NCI-H2107 treated with DMSO at 0.1 percent for 48 hours (cell line): ENCODE measurements around the gene BTN3A1.
"Not testable (repeated sequence)": the region's sequence is repeated elsewhere in the genome, so short reads cannot be mapped to it uniquely, and the experiment has no call there.

Source experiments
- DNase-seq: peaks from one replicate; lab custom pipeline; 2025; ENCODE audit not compliant: unreplicated experiment; lab: John Stamatoyannopoulos, UW

BTN3A1 gene

DNA sequence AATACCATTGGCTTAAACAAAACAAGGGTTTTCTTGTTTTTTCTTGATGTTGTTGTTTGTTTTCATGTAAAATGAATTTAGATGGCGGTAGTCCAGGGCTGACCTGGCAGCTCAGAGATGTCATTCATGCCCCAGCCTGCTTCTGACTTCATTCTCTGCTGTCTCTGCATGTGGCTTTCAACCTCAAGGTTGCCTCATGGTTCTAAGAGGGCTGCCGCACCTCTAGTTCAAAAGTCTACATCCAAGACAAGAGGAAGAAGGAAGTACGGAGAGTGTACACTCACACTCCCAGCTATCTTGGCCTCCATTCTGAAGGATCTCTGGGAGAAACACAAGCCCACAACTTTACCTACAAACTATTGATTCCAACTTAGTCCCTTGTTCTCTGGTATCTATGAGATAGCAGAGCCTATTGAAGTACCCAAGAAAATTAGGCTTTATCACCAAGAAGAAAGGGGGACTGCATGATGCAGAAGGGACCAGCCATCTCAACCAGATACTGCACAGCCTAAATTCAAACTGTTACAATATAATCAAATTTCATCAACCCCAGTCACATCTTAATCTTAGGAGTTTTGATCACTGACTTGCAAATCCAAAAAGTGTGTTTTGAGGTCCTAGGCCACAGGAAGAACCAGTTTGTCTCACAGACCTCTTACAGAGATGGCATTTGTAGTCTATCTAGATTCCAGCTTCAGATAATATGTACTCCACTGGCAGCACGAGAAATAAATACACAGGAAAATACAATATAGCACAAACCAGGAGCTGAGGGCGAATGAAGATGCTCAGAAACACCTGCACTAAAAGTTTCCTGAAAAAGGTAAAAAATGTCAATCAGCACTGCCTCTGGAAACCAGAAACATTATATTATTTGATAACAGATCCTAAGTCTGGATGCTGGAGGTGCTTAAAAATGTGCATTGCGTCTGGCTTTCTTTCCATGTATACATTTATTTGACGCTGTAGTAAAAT, 37.4 kb downstream of the BTN3A1 start:
- DNase-seq, result no peak

- DNase-seq, result no peak
These were observed 38.9 kb downstream of the BTN3A1 start for GRCh38 chr6:26440977-26441358.

DNA sequence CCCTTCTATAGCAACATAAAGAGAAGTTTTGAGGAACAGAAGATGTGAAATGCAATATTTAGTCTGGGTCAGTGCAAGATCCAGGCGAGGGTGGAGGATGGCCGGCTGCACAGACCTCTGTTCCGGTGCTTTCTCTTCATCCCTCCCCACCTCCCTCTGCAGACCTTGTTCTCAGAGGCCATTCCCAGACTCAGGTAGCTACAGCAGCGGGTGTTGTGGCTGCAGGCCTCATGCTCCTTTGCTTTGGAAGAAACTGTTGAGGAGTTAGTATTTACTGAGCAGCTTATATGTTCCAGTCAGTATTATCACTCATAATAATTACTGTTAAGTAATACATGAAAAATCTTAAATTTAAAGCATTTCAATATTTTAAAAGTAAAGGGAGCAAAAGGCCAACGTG, 39.9 kb downstream of the BTN3A1 start:
- DNase-seq, result no peak

- DNase-seq, result no peak
These were observed 44.0 kb downstream of the BTN3A1 start for GRCh38 chr6:26445934-26446667.

- no peak for DNase-seq
These were observed 45.2 kb downstream of the BTN3A1 start for GRCh38 chr6:26447257-26447656.

DNA sequence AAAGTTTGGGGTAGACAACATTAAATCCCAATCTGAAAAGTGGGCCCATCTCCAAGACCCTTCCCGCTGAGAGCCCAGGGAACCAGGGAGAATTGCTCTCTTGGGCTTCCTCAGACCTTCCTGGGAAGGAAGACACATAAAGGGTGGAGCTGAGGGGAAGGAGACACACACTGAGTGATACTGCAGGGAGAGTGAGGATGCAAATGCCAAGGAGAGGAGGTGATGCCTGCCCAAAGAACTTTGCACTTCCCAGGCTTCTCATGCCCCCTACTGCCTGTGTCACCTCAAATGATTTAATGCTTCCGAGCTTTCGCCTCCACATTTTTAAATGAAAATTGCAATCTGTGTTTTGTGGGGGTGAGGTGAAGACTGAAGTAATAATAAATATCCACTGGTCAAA, 48.2 kb downstream of the BTN3A1 start:
- DNase-seq, result no peak

DNA sequence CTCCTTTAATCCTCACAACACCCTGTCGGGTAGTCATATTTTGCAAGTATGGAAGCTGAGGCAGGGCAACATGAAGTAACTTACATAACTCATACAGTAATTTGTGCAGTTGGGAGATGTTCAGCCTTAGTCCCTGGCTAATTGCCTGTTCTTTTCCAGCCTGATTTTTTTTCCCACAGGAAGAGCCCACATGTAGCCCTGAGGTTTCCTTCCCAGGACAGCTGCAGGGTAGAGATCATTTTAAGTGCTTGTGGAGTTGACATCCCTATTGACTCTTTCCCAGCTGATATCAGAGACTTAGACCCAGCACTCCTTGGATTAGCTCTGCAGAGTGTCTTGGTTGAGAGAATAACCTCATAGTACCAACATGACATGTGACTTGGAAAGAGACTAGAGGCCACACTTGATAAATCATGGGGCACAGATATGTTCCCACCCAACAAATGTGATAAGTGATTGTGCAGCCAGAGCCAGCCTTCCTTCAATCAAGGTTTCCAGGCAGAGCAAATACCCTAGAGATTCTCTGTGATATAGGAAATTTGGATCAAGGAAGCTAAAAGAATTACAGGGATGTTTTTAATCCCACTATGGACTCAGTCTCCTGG, 50.7 kb downstream of the BTN3A1 start:
- no peak for DNase-seq

DNA sequence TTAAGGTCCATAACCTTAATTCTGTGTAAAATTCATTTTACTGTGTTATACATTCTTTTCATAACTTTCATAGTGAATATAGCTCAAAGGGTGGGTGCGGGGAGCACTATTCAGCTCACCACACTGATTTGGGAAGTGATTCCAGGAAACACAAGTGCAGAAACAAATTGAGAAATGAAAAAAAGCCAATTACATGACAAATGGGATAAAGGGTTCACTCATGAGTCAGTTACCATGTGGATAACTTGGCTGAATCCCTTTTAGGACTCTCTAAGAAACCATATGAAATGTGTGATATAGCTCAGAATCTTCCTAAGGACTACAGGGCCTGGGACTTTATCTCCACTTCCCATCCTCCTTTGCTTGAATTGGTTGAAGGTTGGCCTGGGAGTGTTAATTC, 52.6 kb downstream of the BTN3A1 start:
- no peak for DNase-seq

DNA sequence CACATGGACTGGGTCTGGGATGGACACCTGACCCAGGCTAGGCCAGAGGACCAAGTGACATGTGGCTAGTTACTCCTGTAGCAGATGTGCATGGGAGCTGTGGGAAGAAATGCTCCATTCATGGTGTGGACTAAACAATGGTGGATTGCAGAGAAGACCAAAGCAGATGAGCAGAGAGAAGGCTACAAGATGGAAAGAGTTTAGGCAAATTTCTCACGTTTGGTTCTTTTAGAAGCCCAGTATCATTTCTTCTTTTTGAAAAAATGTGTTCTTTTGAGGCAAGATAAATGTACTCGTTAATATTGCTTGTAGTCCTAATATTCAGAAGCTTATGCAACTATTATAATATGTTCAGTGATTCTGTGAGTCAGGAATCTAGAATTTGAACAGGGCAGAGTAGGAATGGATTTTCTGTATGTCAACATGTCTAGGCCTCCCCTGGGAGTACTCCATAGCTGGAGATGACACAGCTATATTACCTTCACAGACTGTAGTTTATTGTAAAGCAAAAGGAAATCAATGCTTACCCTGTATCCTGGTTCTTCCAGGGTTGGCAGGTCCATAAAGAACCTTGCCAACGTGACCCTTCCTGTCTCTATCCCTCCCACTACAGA, 53.4 kb downstream of the BTN3A1 start:
- DNase-seq, result no peak

DNA sequence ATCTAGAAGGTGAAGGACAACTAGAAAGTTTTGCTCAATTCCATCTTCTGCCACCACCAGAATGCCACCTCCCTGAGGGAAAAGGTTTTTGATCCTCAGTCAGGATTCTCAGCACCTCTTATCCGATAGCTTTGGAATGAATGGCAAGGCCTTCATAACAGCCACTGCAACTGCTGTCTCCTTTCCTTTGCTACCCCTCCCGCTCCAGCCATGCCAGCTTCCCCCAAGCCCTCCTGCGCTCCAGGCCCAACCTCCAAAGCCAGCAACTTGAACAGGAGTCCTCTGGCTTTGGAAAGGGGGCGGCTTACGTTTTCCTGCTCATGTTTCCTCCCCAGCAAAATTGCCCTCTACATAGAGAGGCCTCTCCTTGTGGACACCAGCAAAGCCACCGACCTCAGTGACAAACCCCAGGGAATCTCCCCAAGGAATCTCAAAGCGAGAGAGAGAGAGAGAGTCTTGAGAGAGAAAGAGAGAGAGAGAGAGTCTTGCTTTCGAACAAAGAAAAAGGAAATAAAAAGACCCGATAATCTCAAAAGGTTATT, 55.3 kb downstream of the BTN3A1 start:
- no peak for DNase-seq

DNA sequence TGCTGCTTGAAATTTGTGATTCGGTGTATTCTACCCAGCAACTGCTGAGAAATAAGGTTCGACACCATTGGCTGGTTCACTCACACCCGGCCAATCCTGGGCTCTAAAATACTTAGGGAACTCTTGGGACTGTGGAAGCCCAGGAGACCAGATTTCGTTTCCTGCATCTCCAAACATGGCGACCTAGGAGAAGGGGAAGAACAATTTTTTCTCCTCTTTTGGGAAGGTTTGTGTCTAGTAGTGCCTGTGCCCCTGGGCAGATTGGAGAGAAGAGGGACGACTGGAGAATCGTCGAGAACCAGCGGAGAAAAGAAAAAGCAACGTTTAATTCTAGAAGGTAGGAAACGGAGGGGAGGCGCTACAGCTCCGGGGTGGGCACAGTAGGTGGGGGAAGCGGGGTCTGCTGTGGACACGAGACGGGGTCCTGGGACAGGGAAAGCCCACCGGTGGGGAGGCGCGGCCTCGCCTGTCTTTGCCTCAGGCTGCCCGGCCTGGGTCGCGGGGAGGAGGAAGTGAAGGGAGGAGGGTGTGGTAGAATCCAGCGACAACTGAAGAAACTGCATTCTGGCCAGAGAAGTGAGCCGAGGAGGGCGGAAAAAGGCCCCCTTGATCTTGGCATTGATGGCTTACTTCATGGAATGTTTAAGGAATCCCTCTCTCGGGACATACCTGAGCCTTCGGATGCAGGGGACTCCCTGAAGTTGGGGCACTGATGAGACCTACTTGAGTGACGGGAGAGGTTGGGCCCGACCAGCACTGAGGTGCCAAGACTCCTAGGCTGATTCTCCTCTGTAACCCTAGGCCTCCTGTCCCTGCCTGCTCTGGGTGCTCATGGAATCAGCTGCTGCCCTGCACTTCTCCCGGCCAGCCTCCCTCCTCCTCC, 56.0 kb downstream of the BTN3A1 start, which contains the start of gene BTN2A1:
BTN2A1 (plus strand) TSS at position 150 of the 883 bp plus-strand sequence; CDS start at position 832, 682 bp downstream.
- DNase-seq, result peak; percentile 55

DNA sequence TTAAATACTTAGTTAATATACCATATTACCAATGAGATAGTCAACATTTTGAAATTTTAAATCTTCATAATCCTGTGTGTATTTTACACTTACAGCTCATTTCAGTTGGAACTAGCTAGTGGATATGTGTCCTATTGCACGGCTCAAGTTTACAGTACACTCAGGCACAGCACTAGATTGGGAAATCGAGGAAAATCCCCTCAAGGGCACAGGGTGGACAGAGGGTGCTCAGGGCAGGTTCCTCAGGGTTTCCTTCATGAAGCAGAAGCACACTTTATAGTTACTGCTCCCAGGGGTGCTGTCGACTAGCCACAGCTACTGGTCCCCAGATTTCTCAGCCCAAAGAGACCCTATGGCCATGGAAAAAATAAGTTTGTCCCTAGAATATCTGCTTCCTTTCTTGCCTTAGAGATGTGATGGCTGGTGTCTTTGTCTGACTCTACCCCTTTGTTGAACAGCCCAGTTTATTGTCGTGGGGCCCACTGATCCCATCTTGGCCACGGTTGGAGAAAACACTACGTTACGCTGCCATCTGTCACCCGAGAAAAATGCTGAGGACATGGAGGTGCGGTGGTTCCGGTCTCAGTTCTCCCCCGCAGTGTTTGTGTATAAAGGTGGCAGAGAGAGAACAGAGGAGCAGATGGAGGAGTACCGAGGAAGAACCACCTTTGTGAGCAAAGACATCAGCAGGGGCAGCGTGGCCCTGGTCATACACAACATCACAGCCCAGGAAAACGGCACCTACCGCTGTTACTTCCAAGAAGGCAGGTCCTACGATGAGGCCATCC, 57.1 kb downstream of the BTN3A1 start:
- DNase-seq, result no peak

DNA sequence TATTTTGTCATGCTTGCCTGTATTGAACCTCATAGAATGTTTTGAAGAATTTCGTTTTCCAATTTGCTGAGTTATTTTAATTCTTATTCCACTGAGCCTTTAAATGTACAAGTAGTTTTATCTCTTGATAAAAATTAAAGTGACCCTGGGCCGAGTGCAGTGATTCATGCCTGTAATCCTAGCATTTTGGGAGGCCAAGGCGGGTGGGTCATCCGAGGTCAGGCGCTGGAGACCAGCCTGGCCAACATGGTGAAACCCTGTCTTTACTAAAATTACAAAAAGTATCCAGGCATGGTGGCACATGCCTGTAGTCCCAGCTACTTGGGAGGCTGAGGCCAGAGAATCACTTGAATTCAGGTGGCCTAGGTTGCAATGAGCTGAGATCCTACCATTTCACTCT, 59.3 kb downstream of the BTN3A1 start:
- DNase-seq, result not testable (repeated sequence)

- no peak for DNase-seq
These were observed 61.9 kb downstream of the BTN3A1 start for GRCh38 chr6:26464014-26464413.

DNA sequence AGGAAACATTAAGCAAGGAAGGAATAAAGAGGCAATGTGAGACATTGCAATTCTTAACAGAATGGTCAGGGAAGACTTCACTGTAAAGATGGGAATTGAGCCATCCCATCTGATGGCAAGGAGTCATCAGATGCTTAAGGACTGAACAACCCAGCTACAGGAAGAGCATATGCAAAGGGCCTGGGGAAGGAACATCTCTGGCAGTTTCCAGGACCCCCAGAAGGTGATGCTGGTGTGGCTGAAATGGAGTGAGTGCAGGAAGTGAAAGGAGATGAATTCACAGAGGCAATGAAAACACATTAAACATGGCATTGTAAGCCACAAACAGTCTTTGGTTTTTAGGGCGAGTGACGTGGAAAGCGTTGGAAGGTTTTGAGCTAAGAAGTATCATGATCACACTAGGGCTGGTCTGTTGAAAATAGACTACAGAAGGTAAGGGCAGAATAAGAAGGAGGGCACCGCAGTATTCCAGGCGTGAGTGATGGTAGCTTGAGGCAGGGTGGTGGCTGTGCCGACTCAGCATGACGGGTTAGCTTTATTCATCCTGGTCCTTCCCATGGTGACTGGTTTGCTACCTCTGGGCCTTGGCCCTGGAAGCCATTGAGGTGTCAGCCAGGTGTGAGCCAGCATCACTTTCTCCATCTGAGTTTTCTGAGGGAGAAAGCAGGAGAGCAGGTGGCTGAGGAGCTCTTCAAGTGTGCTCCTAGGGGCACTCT, 62.5 kb downstream of the BTN3A1 start:
- DNase-seq, result no peak
